WTC11 (cell line): Measurements from ENCODE around the gene CYP2A6. TPM values are rescaled to one million over a fixed set of nuclear protein-coding genes. Genes with fewer than 3 reads are reported as not detected.

Experiments
- ATAC-seq: fragments of 200-7000 bp; cut with Tn5 transposase; 2 replicates; pipeline ENCODE4 v1.10.0; 2021; ENCODE audit warnings: mild to moderate bottlenecking, moderate library complexity
- CTCF ChIA-PET: fragments of 300-600 bp; sonication (Branson Sonifier 250); formaldehyde crosslinking; loops from one replicate; lab custom pipeline; 2021; ENCODE audit warnings: antibody characterized with exemption; lab: Charles Lee
- POLR2A ChIA-PET: fragments of 350-600 bp; sonication (Branson Sonifier 250); formaldehyde crosslinking; loops from one replicate; lab custom pipeline; 2021; ENCODE audit warnings: antibody characterized with exemption; lab: Charles Lee
- DNase-seq: peaks from one replicate; pipeline ENCODE4 v3.0.0; 2021; ENCODE audit warnings: low spot score
- H3K27ac Mint-ChIP-seq: 2 replicates; pipeline ENCODE4 v1.8.0; 2021; ENCODE audit warnings: mixed read lengths
- H3K27me3 Mint-ChIP-seq: 2 replicates; pipeline ENCODE4 v1.8.0; 2021; ENCODE audit warnings: low read depth, mild to moderate bottlenecking, moderate library complexity, mixed read lengths
- H3K36me3 Mint-ChIP-seq: 2 replicates; pipeline ENCODE4 v1.8.0; 2021; ENCODE audit warnings: mixed read lengths
- H3K4me1 Mint-ChIP-seq: 2 replicates; pipeline ENCODE4 v1.8.0; 2022; ENCODE audit warnings: mixed read lengths
- H3K4me3 Mint-ChIP-seq: 2 replicates; pipeline ENCODE4 v1.8.0; 2021; ENCODE audit warnings: mild to moderate bottlenecking, moderate library complexity, mixed read lengths
- H3K9me3 Mint-ChIP-seq: 2 replicates; pipeline ENCODE4 v1.8.0; 2021; ENCODE audit warnings: mixed read lengths
- AR ChIP-seq: fragments of 250-450 bp; sonication (Bioruptor Pico); IDR thresholded peaks from 2 replicates; pipeline ENCODE4 v1.9.0; 2021; ENCODE audit warnings: mild to moderate bottlenecking
- ATF3 ChIP-seq: sonication (generic); formaldehyde crosslinking; conservative IDR thresholded peaks from 2 replicates; pipeline ENCODE4 v1.8.1; 2022; ENCODE audit warnings: mild to moderate bottlenecking, missing genetic modification reagents
- CDX4 ChIP-seq: fragments of 250-450 bp; sonication (Bioruptor Pico); IDR thresholded peaks from 2 replicates; pipeline ENCODE4 v1.9.0; 2021; ENCODE audit warnings: moderate library complexity, mild to moderate bottlenecking, inconsistent platforms, borderline replicate concordance
- CREB1 ChIP-seq: sonication (generic); formaldehyde crosslinking; IDR thresholded peaks from 2 replicates; pipeline ENCODE4 v1.8.0; 2023; ENCODE audit warnings: mild to moderate bottlenecking, missing genetic modification reagents
- CREM ChIP-seq: sonication (generic); formaldehyde crosslinking; IDR thresholded peaks from 2 replicates; pipeline ENCODE4 v1.8.1; 2022; ENCODE audit warnings: mild to moderate bottlenecking, missing genetic modification reagents, moderate library complexity
- CTCF ChIP-seq: fragments of 200-600 bp; IDR thresholded peaks from 2 replicates; pipeline ENCODE4 v1.8.0; 2022; ENCODE audit warnings: antibody characterized with exemption
- E2F4 ChIP-seq: sonication (generic); formaldehyde crosslinking; IDR thresholded peaks from 2 replicates; pipeline ENCODE4 v1.8.1; 2022; ENCODE audit warnings: low read depth, mild to moderate bottlenecking, moderate library complexity, missing genetic modification reagents, borderline replicate concordance
- ERG ChIP-seq: fragments of 250-450 bp; sonication (Bioruptor Pico); IDR thresholded peaks from 2 replicates; pipeline ENCODE4 v1.8.0; 2021; ENCODE audit warnings: mild to moderate bottlenecking
- HMGA2 ChIP-seq: fragments of 250-450 bp; sonication (Bioruptor Pico); IDR thresholded peaks from 2 replicates; pipeline ENCODE4 v1.4.0; 2021; ENCODE audit warnings: mild to moderate bottlenecking, moderate library complexity
- HMGXB4 ChIP-seq: sonication (generic); formaldehyde crosslinking; IDR thresholded peaks from 2 replicates; pipeline ENCODE4 v1.8.1; 2023; ENCODE audit warnings: mild to moderate bottlenecking, moderate library complexity, missing genetic modification reagents
- JAZF1 ChIP-seq: fragments of 250-450 bp; sonication (Bioruptor Pico); IDR thresholded peaks from 2 replicates; pipeline ENCODE4 v1.9.0; 2021; ENCODE audit warnings: moderate library complexity, mild to moderate bottlenecking, inconsistent platforms
- NFATC4 ChIP-seq: fragments of 250-450 bp; sonication (Bioruptor Pico); IDR thresholded peaks from 2 replicates; pipeline ENCODE4 v1.9.0; 2021; ENCODE audit warnings: mild to moderate bottlenecking
- NFE2L1 ChIP-seq: sonication (generic); formaldehyde crosslinking; IDR thresholded peaks from 2 replicates; pipeline ENCODE4 v1.8.1; 2023; ENCODE audit warnings: missing genetic modification reagents
- TCF7 ChIP-seq: sonication (generic); formaldehyde crosslinking; IDR thresholded peaks from 2 replicates; pipeline ENCODE4 v1.8.0; 2022; ENCODE audit warnings: mild to moderate bottlenecking, low read depth, missing genetic modification reagents, moderate library complexity
- TEAD4 ChIP-seq: sonication (generic); formaldehyde crosslinking; IDR thresholded peaks from 2 replicates; pipeline ENCODE4 v1.8.0; 2022; ENCODE audit warnings: mild to moderate bottlenecking, missing genetic modification reagents
- ZMAT4 ChIP-seq: fragments of 250-450 bp; sonication (Bioruptor Pico); IDR thresholded peaks from 2 replicates; pipeline ENCODE4 v1.9.0; 2021; ENCODE audit warnings: mild to moderate bottlenecking
- ZNF396 ChIP-seq: fragments of 250-450 bp; sonication (Bioruptor Pico); IDR thresholded peaks from 2 replicates; pipeline ENCODE4 v1.8.0; 2021; ENCODE audit warnings: mild to moderate bottlenecking, moderate library complexity, borderline replicate concordance
- ZNF416 ChIP-seq: fragments of 250-450 bp; sonication (Bioruptor Pico); IDR thresholded peaks from 2 replicates; pipeline ENCODE4 v1.9.0; 2021; ENCODE audit warnings: mild to moderate bottlenecking, inconsistent platforms
- ZNF425 ChIP-seq: fragments of 250-450 bp; sonication (Bioruptor Pico); conservative IDR thresholded peaks from 2 replicates; pipeline ENCODE4 v1.9.0; 2021; ENCODE audit warnings: mild to moderate bottlenecking
- total RNA-seq: library from RNA; stranded (reverse); gene quantifications from 3 replicates; pipeline ENCODE4 v1.2.3, GENCODE V29; 2021

Gene CYP2A6
- total RNA-seq, 1 experiment from 2014 or later: 0.28 TPM

- TF ChIP-seq CTCF: no peak
- no peak for TF ChIP-seq CREB1
- no peak for TF ChIP-seq ZNF425 (CRISPR knock-in tag)
- TF ChIP-seq ZNF396 (CRISPR knock-in tag): no peak
These were observed 46.2 kb upstream of the CYP2A6 start (continued) for GRCh38 chr19:40896418-40896796.

GRCh38 chr19:40893112-40893511 is 42.9 kb upstream of the CYP2A6 start:
- ChIA-PET POLR2A (interaction anchor here (0.6 kb wide), 1 partner anchor 315 kb away, joined by 6 read pairs; no protein-coding TSS in a partner anchor), CTCF (no interaction called here)
- ATAC-seq (no peak), DNase-seq (no peak)
- no peak for TF ChIP-seq NFATC4 (CRISPR knock-in tag)
- TF ChIP-seq CDX4 (CRISPR knock-in tag): no peak
- no peak for TF ChIP-seq HMGXB4
- no peak for TF ChIP-seq AR
- TF ChIP-seq CREM (CRISPR knock-in tag): no peak
- no peak for TF ChIP-seq TEAD4 (CRISPR knock-in tag)
- no peak for TF ChIP-seq E2F4 (CRISPR knock-in tag)
- TF ChIP-seq ZMAT4 (CRISPR knock-in tag): no peak
- TF ChIP-seq ZNF396 (CRISPR knock-in tag): no peak
- TF ChIP-seq TCF7 (CRISPR knock-in tag): no peak
- no peak for TF ChIP-seq ZNF416
- TF ChIP-seq ERG (CRISPR knock-in tag): no peak
- TF ChIP-seq HMGA2 (CRISPR knock-in tag): no peak
- TF ChIP-seq NFE2L1 (CRISPR knock-in tag): no peak
- TF ChIP-seq JAZF1: no peak
- TF ChIP-seq ATF3 (CRISPR knock-in tag): no peak
- Mint-ChIP-seq H3K9me3 (no peaks in the 10 kb centered on the region), H3K27ac (no peak overlapping the region), H3K4me3 (no peak overlapping the region), H3K27me3 (peaks cover 16% of the 10 kb centered on the region), H3K4me1 (no peaks in the 10 kb centered on the region), H3K36me3 (no peaks in the 10 kb centered on the region)
